Memory B cell (primary cell): ENCODE data around the gene LKAAEAR1.
"Not testable (repeated sequence)": the region's sequence is repeated elsewhere in the genome, so short reads cannot be mapped to it uniquely, and the experiment has no call there.

Experiments used
- ATAC-seq: fragments of 150-1000 bp; cut with Tn5 transposase; 2 replicates; pipeline ENCODE4 v1.10.0; 2021; ENCODE audit warnings: low read depth, mild to moderate bottlenecking, moderate library complexity
- DNase-seq, 2 donors: peaks; one replicate each; pipeline ENCODE4 v3.0.0; 2022; ENCODE audit warnings: low spot score in 2 of 2
- H3K27ac Mint-ChIP-seq: one replicate; pipeline ENCODE4 v1.8.0; 2022; ENCODE audit warnings: mild to moderate bottlenecking, moderate library complexity, mixed read lengths
- H3K27me3 Mint-ChIP-seq: one replicate; pipeline ENCODE4 v1.8.0; 2022; ENCODE audit warnings: mixed read lengths
- H3K36me3 Mint-ChIP-seq: one replicate; pipeline ENCODE4 v1.8.0; 2022; ENCODE audit warnings: mild to moderate bottlenecking, mixed read lengths
- H3K4me1 Mint-ChIP-seq: one replicate; pipeline ENCODE4 v1.8.0; 2022; ENCODE audit warnings: mixed read lengths
- H3K4me3 Mint-ChIP-seq: one replicate; pipeline ENCODE4 v1.8.0; 2022; ENCODE audit warnings: mild to moderate bottlenecking, moderate library complexity, mixed read lengths
- H3K9me3 Mint-ChIP-seq: one replicate; pipeline ENCODE4 v1.8.0; 2022; ENCODE audit warnings: mixed read lengths

Gene LKAAEAR1

DNA sequence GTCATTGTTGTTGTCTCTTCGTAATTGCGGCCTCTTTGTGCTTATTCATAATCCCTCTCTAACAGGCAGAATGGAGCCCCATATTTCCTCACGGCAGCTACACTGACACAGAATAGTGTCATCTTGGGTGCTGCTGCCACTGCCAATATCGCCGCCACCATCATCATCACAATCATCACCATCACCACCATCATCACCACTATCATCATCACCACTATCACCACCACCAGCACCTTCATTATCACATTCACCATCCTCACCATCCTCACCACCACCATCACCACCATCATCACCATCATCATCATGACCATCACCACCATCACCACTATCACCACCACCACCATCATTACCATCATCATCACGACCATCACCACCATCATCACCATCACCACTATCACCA, 12.3 kb upstream of the LKAAEAR1 start:
- no peak for ATAC-seq
- DNase-seq: no peak
- Mint-ChIP-seq H3K4me3 (no peak overlapping the region), H3K27me3 (peaks cover 2% of the 10 kb centered on the region), H3K27ac (peak overlapping the region; percentile 78), H3K36me3 (peaks cover 14% of the 10 kb centered on the region), H3K9me3 (peaks cover 2% of the 10 kb centered on the region), H3K4me1 (peaks cover 42% of the 10 kb centered on the region)

GRCh38 chr20:64095927-64096326, 11.7 kb upstream of the LKAAEAR1 start:
- H3K4me1 Mint-ChIP-seq: peaks cover 37% of the 10 kb centered on the region
- no peak overlapping the region for H3K4me3 Mint-ChIP-seq
- DNase-seq: no peak
- ATAC-seq: no peak
- H3K27ac Mint-ChIP-seq: peak overlapping the region; percentile 11
- H3K9me3 Mint-ChIP-seq: peaks cover 2% of the 10 kb centered on the region
- peaks cover 14% of the 10 kb centered on the region for H3K36me3 Mint-ChIP-seq
- peaks cover 2% of the 10 kb centered on the region for H3K27me3 Mint-ChIP-seq

- ATAC-seq (no peak), DNase-seq (no peak)
- Mint-ChIP-seq H3K4me3 (no peak overlapping the region), H3K36me3 (peaks cover 14% of the 10 kb centered on the region), H3K9me3 (peaks cover 2% of the 10 kb centered on the region), H3K4me1 (peaks cover 32% of the 10 kb centered on the region), H3K27me3 (peaks cover 2% of the 10 kb centered on the region), H3K27ac (peak overlapping the region; percentile 93)
Observed at GRCh38 chr20:64095455-64095854, 11.3 kb upstream of the LKAAEAR1 start.

DNA sequence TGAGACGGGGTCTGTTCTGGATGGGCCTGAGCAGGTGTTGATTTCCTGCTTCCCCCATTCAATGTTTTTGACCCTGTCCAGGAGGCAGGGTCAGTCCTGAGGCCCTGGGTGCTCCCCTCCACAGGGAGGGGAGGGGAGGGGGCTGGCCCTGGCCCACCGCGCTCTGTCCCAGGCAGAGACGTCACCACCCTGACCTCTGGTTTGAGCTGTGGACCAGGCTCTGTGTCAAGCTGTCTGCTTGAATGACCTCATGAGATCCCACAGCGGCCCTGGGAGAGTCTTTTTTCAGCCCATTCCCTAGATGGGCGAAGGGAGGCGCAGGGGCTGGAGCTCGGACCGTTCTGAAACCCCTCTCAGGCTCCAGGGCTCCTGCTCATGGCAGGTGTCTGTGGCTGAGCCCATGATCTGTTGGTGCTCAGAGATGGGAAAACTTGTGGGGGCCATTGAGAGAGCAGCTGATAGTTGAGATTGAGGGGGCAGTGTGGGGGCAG, 8.9 kb upstream of the LKAAEAR1 start:
- peaks cover 2% of the 10 kb centered on the region for H3K27me3 Mint-ChIP-seq
- peaks cover 34% of the 10 kb centered on the region for H3K4me1 Mint-ChIP-seq
- H3K27ac Mint-ChIP-seq: peak overlapping the region; percentile 86
- no peak overlapping the region for H3K4me3 Mint-ChIP-seq
- DNase-seq: no peak
- H3K9me3 Mint-ChIP-seq: peaks cover 2% of the 10 kb centered on the region
- peaks cover 8% of the 10 kb centered on the region for H3K36me3 Mint-ChIP-seq
- ATAC-seq: no peak

DNA sequence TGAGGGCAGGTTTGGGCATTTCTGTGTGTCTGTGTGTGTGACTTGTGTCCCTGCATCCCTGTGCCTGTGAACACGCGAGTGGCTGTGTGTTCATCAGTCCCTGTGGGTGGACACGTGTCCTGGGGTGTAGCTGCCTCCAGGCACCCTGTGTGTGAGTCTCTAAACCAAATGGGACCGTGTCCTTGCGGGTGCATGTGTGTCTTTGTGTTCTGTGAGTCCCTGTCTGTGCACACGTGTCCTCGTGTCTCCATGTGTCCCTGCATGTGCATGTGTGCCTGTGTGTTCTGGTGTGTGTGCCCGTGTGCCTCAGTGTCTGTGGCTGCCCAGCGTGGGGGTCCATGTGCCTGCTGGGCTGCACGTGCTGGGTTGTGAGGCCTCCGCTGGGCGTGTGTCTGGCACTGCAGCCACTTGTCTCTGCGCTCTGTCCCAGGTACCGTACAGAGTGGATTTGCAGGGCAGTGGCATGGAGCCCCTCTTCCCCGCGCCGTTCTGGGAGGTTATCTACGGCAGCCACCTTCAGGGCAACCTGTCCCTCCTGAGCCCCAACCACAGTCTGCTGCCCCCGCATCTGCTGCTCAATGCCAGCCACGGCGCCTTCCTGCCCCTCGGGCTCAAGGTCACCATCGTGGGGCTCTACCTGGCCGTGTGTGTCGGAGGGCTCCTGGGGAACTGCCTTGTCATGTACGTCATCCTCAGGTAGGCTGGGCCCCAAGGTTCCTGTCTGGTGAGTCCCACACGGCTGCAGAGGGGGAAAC, 8.2 kb upstream of the LKAAEAR1 start:
- peak; percentile 47 for ATAC-seq
- Mint-ChIP-seq H3K36me3 (peaks cover 8% of the 10 kb centered on the region), H3K27me3 (peaks cover 2% of the 10 kb centered on the region), H3K27ac (peak overlapping the region; percentile 86), H3K4me3 (no peak overlapping the region), H3K4me1 (peaks cover 34% of the 10 kb centered on the region), H3K9me3 (peaks cover 4% of the 10 kb centered on the region)
- no peak for DNase-seq

DNA sequence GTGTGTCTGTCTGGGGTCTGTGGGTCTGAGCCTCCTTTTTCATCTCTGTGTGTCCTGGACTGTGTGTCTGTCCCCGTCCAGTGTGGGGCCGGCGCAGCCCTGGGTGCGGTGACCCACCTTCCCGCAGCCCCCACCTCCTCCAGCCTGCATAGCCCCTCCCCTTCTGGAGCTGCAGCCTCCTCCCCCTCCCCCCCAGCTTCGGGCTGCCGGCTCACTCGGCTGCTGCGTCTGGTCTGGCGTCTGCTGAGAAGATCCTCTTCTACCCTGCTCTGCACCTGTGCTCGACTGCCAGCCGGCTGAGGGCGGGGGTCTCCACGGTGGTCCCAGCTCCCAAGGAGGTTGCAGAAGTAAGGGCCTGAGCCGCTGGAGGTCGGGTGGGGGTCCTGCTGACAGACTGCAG, 7.6 kb upstream of the LKAAEAR1 start:
- H3K27me3 Mint-ChIP-seq: peaks cover under 1% of the 10 kb centered on the region
- H3K27ac Mint-ChIP-seq: no peak overlapping the region
- DNase-seq (no peak), ATAC-seq (peak; percentile 17)
- H3K36me3 Mint-ChIP-seq: peaks cover 5% of the 10 kb centered on the region
- peaks cover 3% of the 10 kb centered on the region for H3K9me3 Mint-ChIP-seq
- H3K4me1 Mint-ChIP-seq: peaks cover 32% of the 10 kb centered on the region
- H3K4me3 Mint-ChIP-seq: no peak overlapping the region

GRCh38 chr20:64091340-64091739, 7.1 kb upstream of the LKAAEAR1 start:
- Mint-ChIP-seq H3K4me1 (peaks cover 28% of the 10 kb centered on the region), H3K27ac (no peak overlapping the region), H3K36me3 (peaks cover 3% of the 10 kb centered on the region), H3K4me3 (no peak overlapping the region), H3K9me3 (peaks cover 2% of the 10 kb centered on the region), H3K27me3 (no peaks in the 10 kb centered on the region)
- no peak for ATAC-seq
- DNase-seq: no peak

GRCh38 chr20:64090165-64090564, 6.0 kb upstream of the LKAAEAR1 start:
- ATAC-seq: no peak
- peaks cover 2% of the 10 kb centered on the region for H3K9me3 Mint-ChIP-seq

DNA sequence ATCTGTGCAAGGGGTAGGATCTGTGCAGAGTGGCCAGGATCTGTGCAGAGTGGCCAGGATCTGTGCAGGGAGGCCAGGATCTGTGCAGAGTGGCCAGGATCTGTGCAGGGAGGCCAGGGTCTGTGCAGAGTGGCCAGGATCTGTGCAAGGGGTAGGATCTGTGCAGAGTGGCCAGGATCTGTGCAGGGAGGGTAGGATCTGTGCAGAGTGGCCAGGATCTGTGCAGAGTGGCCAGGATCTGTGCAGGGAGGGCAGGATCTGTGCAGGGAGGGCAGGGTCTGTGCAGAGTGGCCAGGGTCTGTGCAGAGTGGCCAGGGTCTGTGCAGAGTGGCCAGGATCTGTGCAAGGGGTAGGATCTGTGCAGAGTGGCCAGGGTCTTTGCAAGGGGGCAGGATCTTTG, 4.4 kb upstream of the LKAAEAR1 start:
- peaks cover 31% of the 10 kb centered on the region for H3K4me1 Mint-ChIP-seq
- not testable (repeated sequence) for H3K4me3 Mint-ChIP-seq

More at GRCh38 chr20:64090165-64090564, 6.0 kb upstream of the LKAAEAR1 start:
- H3K36me3 Mint-ChIP-seq: peaks cover 3% of the 10 kb centered on the region
- no peak overlapping the region for H3K4me3 Mint-ChIP-seq
- H3K27ac Mint-ChIP-seq: no peak overlapping the region
- H3K4me1 Mint-ChIP-seq: peaks cover 24% of the 10 kb centered on the region
- H3K27me3 Mint-ChIP-seq: no peaks in the 10 kb centered on the region
- DNase-seq: no peak

GRCh38 chr20:64087226-64087825, 3.1 kb upstream of the LKAAEAR1 start:
- not testable (repeated sequence) for H3K27me3 Mint-ChIP-seq, H3K27ac Mint-ChIP-seq, H3K4me3 Mint-ChIP-seq, DNase-seq, ATAC-seq, H3K36me3 Mint-ChIP-seq, H3K9me3 Mint-ChIP-seq
- H3K4me1 Mint-ChIP-seq: peaks cover 33% of the 10 kb centered on the region

More for the DNA sequence above, 4.4 kb upstream of the LKAAEAR1 start:
- H3K27ac Mint-ChIP-seq, H3K9me3 Mint-ChIP-seq, H3K36me3 Mint-ChIP-seq, H3K27me3 Mint-ChIP-seq, ATAC-seq, DNase-seq: not testable (repeated sequence)

GRCh38 chr20:64086801-64087200, 2.6 kb upstream of the LKAAEAR1 start:
- Mint-ChIP-seq H3K27me3 (peaks cover 1% of the 10 kb centered on the region), H3K27ac (no peak overlapping the region), H3K36me3 (peaks cover 3% of the 10 kb centered on the region), H3K9me3 (peaks cover 2% of the 10 kb centered on the region), H3K4me3 (no peak overlapping the region), H3K4me1 (peaks cover 36% of the 10 kb centered on the region)
- DNase-seq: no peak
- ATAC-seq: no peak

- ATAC-seq (no peak), DNase-seq (no peak)
- H3K4me1 Mint-ChIP-seq: peaks cover 39% of the 10 kb centered on the region
- H3K4me3 Mint-ChIP-seq: peak overlapping the region; percentile 90
- peaks cover 2% of the 10 kb centered on the region for H3K9me3 Mint-ChIP-seq
- H3K36me3 Mint-ChIP-seq: peaks cover 3% of the 10 kb centered on the region
- peak overlapping the region; percentile 90 for H3K27ac Mint-ChIP-seq
- peaks cover 1% of the 10 kb centered on the region for H3K27me3 Mint-ChIP-seq
Observed at GRCh38 chr20:64084685-64085152, 521 bp upstream of the LKAAEAR1 start.

- Mint-ChIP-seq H3K36me3 (peaks cover 5% of the 10 kb centered on the region), H3K27me3 (peaks cover 1% of the 10 kb centered on the region), H3K9me3 (peaks cover 2% of the 10 kb centered on the region), H3K4me1 (peaks cover 37% of the 10 kb centered on the region), H3K27ac (peak overlapping the region; percentile 55), H3K4me3 (peak overlapping the region; percentile 85)
- DNase-seq (peak; percentile 67 to 76), ATAC-seq (peak; percentile 32)
Observed at GRCh38 chr20:64083378-64083803, 807 bp downstream of the LKAAEAR1 start.

GRCh38 chr20:64082820-64083377, 1.3 kb downstream of the LKAAEAR1 start:
- peaks cover 2% of the 10 kb centered on the region for H3K9me3 Mint-ChIP-seq
- peaks cover 1% of the 10 kb centered on the region for H3K27me3 Mint-ChIP-seq
- H3K27ac Mint-ChIP-seq: peak overlapping the region; percentile 93
- peak overlapping the region; percentile 85 for H3K4me3 Mint-ChIP-seq
- DNase-seq: no peak
- peaks cover 35% of the 10 kb centered on the region for H3K4me1 Mint-ChIP-seq
- peaks cover 5% of the 10 kb centered on the region for H3K36me3 Mint-ChIP-seq
- no peak for ATAC-seq
